HepG2 (cell line): ENCODE results near the gene CPAMD8. TPM values are rescaled to one million over a fixed set of nuclear protein-coding genes. Genes with fewer than 3 reads are reported as not detected.

ENCODE experiments used
- ATAC-seq: fragments of 200-7000 bp; cut with Tn5 transposase; 3 replicates; pipeline ENCODE4 v1.9.1; 2020; ENCODE audit warnings: mild to moderate bottlenecking, moderate library complexity
- BruUV-seq: library from RNA; stranded (reverse); fragments of 400-500 nt; replicated peaks from 2 replicates; lab custom pipeline; 2021; lab: Mats Ljungman, UMichigan
- CTCF ChIA-PET: fragments of 300-600 bp; formaldehyde crosslinking; extraction: SDS; loops from one replicate; lab custom pipeline; 2021; ENCODE audit warnings: low total read pairs, inconsistent platforms, low intra/inter-chr PET ratio; lab: Yijun Ruan, JAX
- POLR2A ChIA-PET: fragments of 350-600 bp; sonication (Branson Sonifier 250); formaldehyde crosslinking; loops from one replicate; lab custom pipeline; 2020; ENCODE audit warnings: antibody characterized with exemption, inconsistent platforms; lab: Yijun Ruan, JAX
- DNase-seq: peaks from one replicate; pipeline ENCODE4 v3.0.0-alpha.2; 2015; ENCODE audit warnings: low spot score
- FAIRE-seq: peaks from 3 replicates; lab custom pipeline; 2011; peaks lifted over from hg19 to GRCh38; lab: Jason Lieb, UNC
- H2AFZ ChIP-seq: one replicate; pipeline ENCODE4 v1.6.1; 2011; ENCODE audit warnings: low read length, inconsistent platforms
- H3K27ac ChIP-seq: fragments of 300-600 bp; 3 replicates; pipeline ENCODE4 v1.8.0; 2011; ENCODE audit warnings: mixed run types, mild to moderate bottlenecking, mixed read lengths, low read length, inconsistent platforms; ENCODE audit not compliant: insufficient read depth; ENCODE audit errors: extremely low read length
- H3K27me3 ChIP-seq, 2 experiments: fragments of 200-600 bp in 1 of 2; 2 replicates in 1 of 2; 3 replicates in 1 of 2; pipeline versions ENCODE4 v1.6.0 to v1.8.0; 2011; ENCODE audit warnings: low read length in 2 of 2, mild to moderate bottlenecking in 2 of 2, moderate library complexity in 2 of 2, inconsistent platforms in 1 of 2; ENCODE audit not compliant: insufficient read depth in 2 of 2, control insufficient read depth in 1 of 2
- H3K36me3 ChIP-seq, 2 experiments: fragments of 200-600 bp in 1 of 2; replicated peaks in 1 of 2; 2 replicates in 1 of 2; 3 replicates in 1 of 2; pipeline versions ENCODE4 v1.5.1 to v1.8.0; 2011; ENCODE audit warnings: low read length in 2 of 2, inconsistent platforms in 1 of 2; ENCODE audit not compliant: insufficient read depth in 2 of 2, control insufficient read depth in 1 of 2
- H3K4me1 ChIP-seq: 2 replicates; pipeline ENCODE4 v1.5.1; 2012; ENCODE audit warnings: low read length, inconsistent platforms; ENCODE audit not compliant: insufficient read depth
- H3K4me2 ChIP-seq: 2 replicates; pipeline ENCODE4 v1.6.0; 2011; ENCODE audit warnings: low read depth, low read length, inconsistent platforms
- H3K4me3 ChIP-seq, 3 experiments: fragments of 200-600 bp in 1 of 3; sonication (generic), shearing (Covaris generic) in 1 of 3; replicated peaks in 1 of 3; 2 replicates each; pipeline ENCODE4 v1.5.1; 2011 to 2016; ENCODE audit warnings: low read length in 3 of 3, inconsistent platforms in 2 of 3, low read depth in 2 of 3, mild to moderate bottlenecking in 2 of 3, control low read depth in 1 of 3, mixed read lengths in 1 of 3; ENCODE audit not compliant: insufficient read depth in 1 of 3
- H3K79me2 ChIP-seq: one replicate; pipeline ENCODE4 v1.6.1; 2011; ENCODE audit warnings: low read length, inconsistent platforms; ENCODE audit not compliant: insufficient read depth
- H3K9ac ChIP-seq: 2 replicates; pipeline ENCODE4 v1.6.0; 2011; ENCODE audit warnings: mild to moderate bottlenecking, low read depth, low read length, inconsistent platforms; ENCODE audit not compliant: insufficient read depth
- H3K9me3 ChIP-seq: 2 replicates; pipeline ENCODE4 v1.5.1; 2012; ENCODE audit warnings: mild to moderate bottlenecking, low read length
- H4K20me1 ChIP-seq: 2 replicates; pipeline ENCODE4 v1.6.0; 2011; ENCODE audit warnings: inconsistent platforms, mild to moderate bottlenecking, low read length, moderate library complexity; ENCODE audit not compliant: insufficient read depth
- EEA1 ChIP-seq: sonication (generic); formaldehyde crosslinking; IDR thresholded peaks from 2 replicates; pipeline ENCODE4 v1.5.1; 2020; ENCODE audit warnings: mild to moderate bottlenecking, missing genetic modification reagents, borderline replicate concordance
- PRPF4 ChIP-seq: fragments of 200-400 bp; formaldehyde crosslinking; IDR thresholded peaks from 2 replicates; pipeline ENCODE4 v1.6.1; 2016; ENCODE audit warnings: low read length, low read depth; ENCODE audit not compliant: poor library complexity, severe bottlenecking
- RNF219 ChIP-seq: sonication (generic); formaldehyde crosslinking; IDR thresholded peaks from 2 replicates; pipeline ENCODE4 v1.5.0; 2020; ENCODE audit warnings: mild to moderate bottlenecking, missing genetic modification reagents
- SRSF9 ChIP-seq: fragments of 200-400 bp; formaldehyde crosslinking; IDR thresholded peaks from 2 replicates; pipeline ENCODE4 v1.6.1; 2018; ENCODE audit warnings: borderline replicate concordance, mild to moderate bottlenecking, low read depth, low read length; ENCODE audit not compliant: insufficient read depth, poor library complexity, severe bottlenecking
- ZKSCAN8 ChIP-seq: IDR thresholded peaks from 2 replicates; pipeline ENCODE4 v1.6.1; 2016; ENCODE audit warnings: borderline replicate concordance, missing genetic modification reagents, missing compliant biosample characterization
- ZMYM3 ChIP-seq: sonication (generic); formaldehyde crosslinking; IDR thresholded peaks from 2 replicates; pipeline ENCODE4 v1.5.1; 2020; ENCODE audit warnings: mild to moderate bottlenecking, missing genetic modification reagents
- ZNF317 ChIP-seq: sonication (generic); formaldehyde crosslinking; IDR thresholded peaks from 2 replicates; pipeline ENCODE4 v1.5.0; 2020; ENCODE audit warnings: mild to moderate bottlenecking, missing genetic modification reagents
- ZNF766 ChIP-seq: sonication (generic); formaldehyde crosslinking; IDR thresholded peaks from 2 replicates; pipeline ENCODE4 v1.5.0; 2020; ENCODE audit warnings: missing genetic modification reagents, borderline replicate concordance
- ZNF883 ChIP-seq: sonication (generic); formaldehyde crosslinking; IDR thresholded peaks from 2 replicates; pipeline ENCODE4 v1.5.1; 2020; ENCODE audit warnings: mild to moderate bottlenecking, missing genetic modification reagents; ENCODE audit errors: not compliant biosample characterization
- WGBS: methylation state at CpG from one replicate; pipeline ENCODE4 v1.1.6; 2017; ENCODE audit warnings: low lambda C conversion rate; 5-methylcytosine and 5-hydroxymethylcytosine counted together
- in situ Hi-C: cut with HindIII; loops from 2 replicates; pipeline ENCODE4 v1.10.0; 2017; ENCODE audit warnings: low pct_unique_long_range_greater_than_20kb; ENCODE audit not compliant: extremely low pct_ligation_motif_present
- intact Hi-C: fragments of 100-400 bp; cut with micrococcal nuclease; formaldehyde crosslinking; loops from one replicate; pipeline ENCODE4 v1.10.0; 2022; ENCODE audit not compliant: unreplicated experiment
- polyA plus RNA-seq, 8 experiments: library from polyadenylated mRNA; depleted of rRNA in 3 of 8; stranded (reverse) in 7 of 8; unstranded in 1 of 8; fragments of >200 nt; fragmentation: Illumina TruSeq in 4 of 8; extraction: Trizol in 4 of 8; gene quantifications; 2 replicates each; pipeline versions ENCODE4 v1.2.1 to v1.2.3, GENCODE V29; 2011 to 2016; ENCODE audit warnings: low read depth in 4 of 8, missing spikeins in 1 of 8, mixed read lengths in 1 of 8; ENCODE audit not compliant: insufficient read depth in 1 of 8
- total RNA-seq, 5 experiments: library from RNA; depleted of rRNA; stranded (reverse); fragments of >200 nt; fragmentation: Illumina TruSeq; extraction: Trizol; gene quantifications; 2 replicates each; pipeline ENCODE4 v1.2.3, GENCODE V29; 2016; ENCODE audit warnings: low read depth in 1 of 5

CPAMD8 gene
- total and polyA plus RNA-seq, 2 of the 13 experiments (the other 11 are each of a cell fraction or from before 2014, with no cell fraction given), result 0.29 to 0.34 TPM

GRCh38 chr19:17002455-17002854, 24.2 kb downstream of the CPAMD8 start (continued):
- TF ChIP-seq SRSF9 (no peak), EEA1 (CRISPR knock-in tag) (no peak)

DNA sequence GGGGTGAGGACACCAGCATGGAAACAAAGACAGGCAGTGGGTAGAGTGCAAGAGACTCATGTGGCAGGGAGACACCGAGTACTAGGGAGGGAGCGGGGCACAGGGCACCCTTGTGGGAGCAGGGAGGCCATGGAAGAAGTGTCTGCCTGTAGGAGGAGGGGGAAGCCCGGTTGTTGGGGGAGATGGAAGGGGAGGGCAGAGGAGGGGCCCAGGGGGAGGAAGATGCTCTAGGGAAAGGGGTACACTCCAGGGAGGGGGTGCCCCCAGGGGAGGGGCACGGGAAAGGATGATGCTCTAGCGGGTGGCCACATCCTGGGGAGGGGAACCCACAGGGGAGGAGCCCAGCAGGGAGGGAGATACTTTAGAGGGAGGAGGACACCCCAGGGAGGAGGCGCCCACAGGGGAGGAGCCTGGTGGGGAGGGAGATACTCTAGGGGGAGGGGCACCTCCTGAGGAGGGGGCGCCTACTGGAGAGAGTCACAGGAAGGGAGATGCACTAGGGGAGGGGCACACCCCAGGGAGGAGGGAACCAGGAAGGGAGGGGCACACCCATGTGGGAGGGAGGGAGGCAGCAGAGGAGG, 24.9 kb downstream of the CPAMD8 start:
- peaks cover 0 to 3% of the 10 kb centered on the region in 2 experiments; a peak in 1 of 5 replicates for H3K27me3 ChIP-seq
- no peak overlapping the region for H3K4me3 ChIP-seq
- 22% methylated on average over 7 of the region's 7 CpGs for WGBS
- no peaks in the 10 kb centered on the region for H3K36me3 ChIP-seq
- intact Hi-C loops, result no loop called here
- ATAC-seq (no peak), DNase-seq (no peak), FAIRE-seq (no peak)
- ChIA-PET POLR2A (no interaction called here), CTCF (no interaction called here)
- H3K79me2 ChIP-seq, result no peaks in the 10 kb centered on the region
- TF ChIP-seq ZMYM3 (CRISPR knock-in tag), result no peak
- no peak for TF ChIP-seq PRPF4
- no peak for TF ChIP-seq ZNF883 (CRISPR knock-in tag)
- TF ChIP-seq RNF219 (CRISPR knock-in tag), result no peak
- TF ChIP-seq ZKSCAN8 (CRISPR knock-in tag), result no peak
- TF ChIP-seq ZNF317, result no peak
- no peak for TF ChIP-seq ZNF766 (CRISPR knock-in tag)
- H3K9ac ChIP-seq, result no peak overlapping the region
- no peaks in the 10 kb centered on the region for H4K20me1 ChIP-seq
- H3K27ac ChIP-seq, result no peak overlapping the region
- no TSS peak for BruUV-seq
- H3K4me1 ChIP-seq, result no peaks in the 10 kb centered on the region
- no peaks in the 10 kb centered on the region; the same call in 1 of the 2 replicates for H3K9me3 ChIP-seq
- in situ Hi-C loops, result no loop called here
- H3K4me2 ChIP-seq, result no peak overlapping the region
- H2AFZ ChIP-seq, result no peak overlapping the region
